Fibroblast of gingiva (primary cell): ENCODE measurements around the gene EPS8L3.
"Not testable (repeated sequence)": the region's sequence is repeated elsewhere in the genome, so short reads cannot be mapped to it uniquely, and the experiment has no call there.

ENCODE experiments used
- DNase-seq: peaks from one replicate; pipeline ENCODE4 v3.0.0-alpha.2; 2011; ENCODE audit warnings: low read depth

EPS8L3 gene

GRCh38 chr1:109762821-109763645 is 690 bp downstream of the EPS8L3 start:
- DNase-seq = peak; percentile 41

GRCh38 chr1:109762039-109762585 is 1.6 kb downstream of the EPS8L3 start:
- no peak for DNase-seq

GRCh38 chr1:109761227-109762038 is 2.3 kb downstream of the EPS8L3 start:
- no peak for DNase-seq

GRCh38 chr1:109760581-109761226 is 3.0 kb downstream of the EPS8L3 start:
- no peak for DNase-seq

GRCh38 chr1:109759513-109760334 is 4.0 kb downstream of the EPS8L3 start:
- no peak for DNase-seq

- no peak for DNase-seq
These were observed 5.6 kb downstream of the EPS8L3 start for GRCh38 chr1:109757936-109758786.

GRCh38 chr1:109756848-109757521 is 6.7 kb downstream of the EPS8L3 start:
- no peak for DNase-seq

- not testable (repeated sequence) for DNase-seq
These were observed 7.4 kb downstream of the EPS8L3 start for GRCh38 chr1:109756325-109756724.

- DNase-seq = no peak
These were observed 9.0 kb downstream of the EPS8L3 start for GRCh38 chr1:109754738-109755137.

- DNase-seq = no peak
These were observed 12.0 kb downstream of the EPS8L3 start for GRCh38 chr1:109751531-109752260.

- no peak for DNase-seq
These were observed 12.8 kb downstream of the EPS8L3 start for GRCh38 chr1:109750920-109751319.

- no peak for DNase-seq
These were observed 13.4 kb downstream of the EPS8L3 start for GRCh38 chr1:109750241-109750882.

GRCh38 chr1:109749221-109749620 is 14.5 kb downstream of the EPS8L3 start:
- DNase-seq = no peak

- DNase-seq = not testable (repeated sequence)
These were observed 15.4 kb downstream of the EPS8L3 start for GRCh38 chr1:109748311-109748710.

GRCh38 chr1:109740615-109741373 is 22.9 kb downstream of the EPS8L3 start, which contains the start of gene GSTM3:
Gene GSTM3, minus strand, starts transcription at chr1:109741038. Its CDS starts 751 bp downstream, at chr1:109740287.
- DNase-seq = no peak

GRCh38 chr1:109739738-109740614 is 23.7 kb downstream of the EPS8L3 start:
- DNase-seq = peak; percentile 63
